SU-DHL-6 (cell line): ENCODE results near the gene NEURL1B.

ENCODE experiments used
- CTCF ChIP-seq: fragments of 200-600 bp; sonication (generic); IDR thresholded peaks from one replicate; pipeline ENCODE4 v1.5.1; 2017; ENCODE audit warnings: antibody characterized with exemption, mild to moderate bottlenecking, low read length, moderate library complexity; ENCODE audit not compliant: insufficient read depth, poor library complexity, severe bottlenecking
- EZH2phosphoT487 ChIP-seq: fragments of 200-600 bp; sonication (generic), shearing (Covaris generic); conservative IDR thresholded peaks from 2 replicates; pipeline ENCODE4 v1.6.1; 2018; ENCODE audit warnings: mild to moderate bottlenecking, antibody characterized with exemption, low read length, moderate library complexity, mixed read lengths

- TF ChIP-seq CTCF: no peak
- no peak for TF ChIP-seq EZH2phosphoT487
These were observed 35.9 kb downstream of the NEURL1B start for GRCh38 chr5:172676914-172677475.
